ENCODE data around the gene USP32.

GRCh38 chr17:60256174-60256573, 135.8 kb downstream of the USP32 start:
- TF ChIP-seq CTCF (conservative IDR thresholded peaks at IDR 0.05; ENCODE audit: low read length) = no peak
- TF ChIP-seq EZH2phosphoT487 (IDR thresholded peaks at IDR 0.05; ENCODE audit: borderline replicate concordance) = no peak

Measured in Loucy (cell line).